Tibial nerve (tissue), 4 donors: ENCODE results near the gene ANO4. TPM values are rescaled to one million over a fixed set of nuclear protein-coding genes. Genes with fewer than 3 reads are reported as not detected.
"Not testable (repeated sequence)": the region's sequence is repeated elsewhere in the genome, so short reads cannot be mapped to it uniquely, and the experiment has no call there.

Experiments
- DNase-seq, 2 donors: peaks; one replicate each; pipeline ENCODE4 v3.0.0-alpha.2; 2019; ENCODE audit warnings: low spot score in 2 of 2
- H3K27ac ChIP-seq, 4 donors: fragments of 200-600 bp; sonication (generic) in 3 of 4; one replicate each; pipeline ENCODE4 v1.5.1; 2017 to 2019; ENCODE audit warnings: mild to moderate bottlenecking in 1 of 4
- H3K27me3 ChIP-seq, 2 donors: fragments of 200-600 bp; sonication (generic) in 1 of 2; one replicate each; pipeline versions ENCODE4 v1.5.1 to v1.6.0; 2017 to 2019
- H3K36me3 ChIP-seq, 3 donors: fragments of 200-600 bp; sonication (generic); one replicate each; pipeline ENCODE4 v1.5.1; 2018 to 2019
- H3K4me1 ChIP-seq, 4 donors: fragments of 200-600 bp; sonication (generic) in 3 of 4; one replicate each; pipeline ENCODE4 v1.5.1; 2017 to 2019
- H3K4me3 ChIP-seq, 4 donors: fragments of 200-600 bp; sonication (generic) in 3 of 4; one replicate each; pipeline ENCODE4 v1.5.1; 2017 to 2019; ENCODE audit warnings: mild to moderate bottlenecking in 1 of 4, moderate library complexity in 1 of 4
- H3K9me3 ChIP-seq, 4 donors: fragments of 200-600 bp; sonication (generic) in 3 of 4; one replicate each; pipeline ENCODE4 v1.5.1; 2017 to 2019
- CTCF ChIP-seq, 5 experiments: fragments of 200-600 bp in 3 of 5; fragments of 450-650 bp in 2 of 5; sonication (generic) in 3 of 5; IDR thresholded peaks; one replicate each; pipeline ENCODE4 v1.5.1; 2016 to 2019; ENCODE audit warnings: antibody characterized with exemption in 5 of 5, mild to moderate bottlenecking in 3 of 5, moderate library complexity in 2 of 5
- EP300 ChIP-seq, 2 donors: sonication (generic); formaldehyde crosslinking; IDR thresholded peaks; one replicate each; pipeline ENCODE4 v1.6.1; 2017; ENCODE audit warnings: antibody characterized with exemption in 2 of 2, mild to moderate bottlenecking in 1 of 2
- POLR2A ChIP-seq, 2 donors: fragments of 450-650 bp; IDR thresholded peaks; one replicate each; pipeline ENCODE4 v1.6.1; 2017; ENCODE audit warnings: antibody characterized with exemption in 2 of 2, mild to moderate bottlenecking in 2 of 2, moderate library complexity in 2 of 2
- WGBS, 2 donors: methylation state at CpG; one replicate each; pipeline ENCODE4 v1.1.5; 2018; 5-methylcytosine and 5-hydroxymethylcytosine counted together
- total RNA-seq, 4 donors: library from RNA; depleted of rRNA; stranded (reverse); fragments of >200 nt; gene quantifications; one replicate each; pipeline ENCODE4 v1.1.0, GENCODE V29; 2016

ANO4 gene
- total RNA-seq, 4 donors from 2014 or later: 0.63 to 3.9 (median 1.3) TPM; not detected in 1

GRCh38 chr12:101127521-101128219 lies 333.1 kb downstream of the ANO4 start:
- Histone ChIP-seq H3K4me3 (no peak overlapping the region), H3K36me3 (no peaks in the 10 kb centered on the region), H3K27me3 (no peaks in the 10 kb centered on the region), H3K9me3 (no peaks in the 10 kb centered on the region), H3K4me1 (no peaks in the 10 kb centered on the region), H3K27ac (no peak overlapping the region)
- DNase-seq: no peak
- TF ChIP-seq EP300 (IDR thresholded peaks at IDR 0.05): no peak
- no peak for TF ChIP-seq CTCF (IDR thresholded peaks at IDR 0.05)
- no peak for TF ChIP-seq POLR2A (IDR thresholded peaks at IDR 0.05)
- WGBS, 2 donors: 74 to 77% methylated on average over 6 of the region's 6 CpGs

- H3K9me3 ChIP-seq, H3K27me3 ChIP-seq, H3K27ac ChIP-seq, H3K4me1 ChIP-seq, H3K36me3 ChIP-seq, DNase-seq, H3K4me3 ChIP-seq: not testable (repeated sequence)
- WGBS, 2 donors: 89 to 95% methylated on average over 35 of the region's 35 CpGs
Observed at GRCh38 chr12:101145777-101146431, 351.3 kb downstream of the ANO4 start.

GRCh38 chr12:101165319-101165718 lies 370.7 kb downstream of the ANO4 start:
- no peak for DNase-seq
- WGBS, 2 donors: 81 to 86% methylated on average over 4 of the region's 4 CpGs
- Histone ChIP-seq H3K4me1 (no peaks in the 10 kb centered on the region), H3K27me3 (no peaks in the 10 kb centered on the region), H3K4me3 (no peak overlapping the region), H3K27ac (no peak overlapping the region), H3K9me3 (no peaks in the 10 kb centered on the region), H3K36me3 (no peaks in the 10 kb centered on the region)
- TF ChIP-seq POLR2A (IDR thresholded peaks at IDR 0.05) (no peak), EP300 (IDR thresholded peaks at IDR 0.05) (no peak), CTCF (IDR thresholded peaks at IDR 0.05) (no peak)

GRCh38 chr12:101166866-101167265 lies 372.3 kb downstream of the ANO4 start:
- Histone ChIP-seq H3K27me3 (no peaks in the 10 kb centered on the region), H3K9me3 (no peaks in the 10 kb centered on the region), H3K36me3 (no peaks in the 10 kb centered on the region), H3K27ac (no peak overlapping the region), H3K4me1 (no peaks in the 10 kb centered on the region), H3K4me3 (no peak overlapping the region)
- DNase-seq: no peak
- no peak for TF ChIP-seq CTCF (IDR thresholded peaks at IDR 0.05)
- no peak for TF ChIP-seq EP300 (IDR thresholded peaks at IDR 0.05)
- TF ChIP-seq POLR2A (IDR thresholded peaks at IDR 0.05): no peak
- WGBS, 2 donors: 34 to 46% methylated on average over 5 of the region's 5 CpGs

GRCh38 chr12:101168001-101168400 lies 373.4 kb downstream of the ANO4 start:
- Histone ChIP-seq H3K4me1 (no peaks in the 10 kb centered on the region), H3K9me3 (no peaks in the 10 kb centered on the region), H3K27me3 (no peaks in the 10 kb centered on the region), H3K4me3 (no peak overlapping the region), H3K27ac (no peak overlapping the region), H3K36me3 (no peaks in the 10 kb centered on the region)
- TF ChIP-seq CTCF (IDR thresholded peaks at IDR 0.05): no peak
- TF ChIP-seq POLR2A (IDR thresholded peaks at IDR 0.05): no peak
- TF ChIP-seq EP300 (IDR thresholded peaks at IDR 0.05): no peak
- WGBS, 2 donors: 93 to 94% methylated on average over 5 of the region's 5 CpGs
- DNase-seq: no peak
